NCI-H1436 (cell line): ENCODE data around the gene KCNK4.
A peak's percentile ranks its signal among the peaks of the same experiment; 100 is the strongest.
"Not testable (repeated sequence)": the region's sequence is repeated elsewhere in the genome, so short reads cannot be mapped to it uniquely, and the experiment has no call there.

Source experiments
- DNase-seq: peaks from one replicate; lab custom pipeline; 2025; lab: John Stamatoyannopoulos, UW

Gene KCNK4

DNA sequence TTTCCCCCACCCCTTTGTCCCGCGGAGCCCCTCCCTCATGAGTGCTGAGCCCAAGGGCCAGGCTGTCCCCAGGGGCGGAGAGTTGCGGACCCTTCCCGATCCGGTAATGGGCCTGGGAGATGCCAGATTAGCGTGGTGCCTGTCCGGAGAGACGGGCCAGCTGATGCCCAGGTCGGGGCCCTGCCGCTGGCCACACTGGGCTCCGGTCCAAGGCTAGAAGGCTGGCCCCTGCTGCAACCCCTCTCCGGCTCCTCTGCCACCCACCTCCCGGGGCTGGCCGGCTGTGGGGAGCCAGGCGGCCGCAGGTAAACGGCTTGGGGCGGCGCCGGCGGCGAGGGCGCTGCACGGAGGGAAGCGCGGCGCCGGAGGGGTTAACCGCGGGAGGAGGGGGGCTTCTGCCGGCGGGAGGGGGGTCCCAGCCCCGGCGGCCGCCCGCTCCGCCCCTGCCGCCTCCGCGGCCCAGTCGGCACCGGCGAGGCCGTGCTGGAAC, at the start of gene KCNK4:
TSS of gene KCNK4 (plus strand) at position 41 of the 490 bp plus-strand sequence. CDS start 1,717 bp downstream, outside the sequence.
- DNase-seq = no peak

DNA sequence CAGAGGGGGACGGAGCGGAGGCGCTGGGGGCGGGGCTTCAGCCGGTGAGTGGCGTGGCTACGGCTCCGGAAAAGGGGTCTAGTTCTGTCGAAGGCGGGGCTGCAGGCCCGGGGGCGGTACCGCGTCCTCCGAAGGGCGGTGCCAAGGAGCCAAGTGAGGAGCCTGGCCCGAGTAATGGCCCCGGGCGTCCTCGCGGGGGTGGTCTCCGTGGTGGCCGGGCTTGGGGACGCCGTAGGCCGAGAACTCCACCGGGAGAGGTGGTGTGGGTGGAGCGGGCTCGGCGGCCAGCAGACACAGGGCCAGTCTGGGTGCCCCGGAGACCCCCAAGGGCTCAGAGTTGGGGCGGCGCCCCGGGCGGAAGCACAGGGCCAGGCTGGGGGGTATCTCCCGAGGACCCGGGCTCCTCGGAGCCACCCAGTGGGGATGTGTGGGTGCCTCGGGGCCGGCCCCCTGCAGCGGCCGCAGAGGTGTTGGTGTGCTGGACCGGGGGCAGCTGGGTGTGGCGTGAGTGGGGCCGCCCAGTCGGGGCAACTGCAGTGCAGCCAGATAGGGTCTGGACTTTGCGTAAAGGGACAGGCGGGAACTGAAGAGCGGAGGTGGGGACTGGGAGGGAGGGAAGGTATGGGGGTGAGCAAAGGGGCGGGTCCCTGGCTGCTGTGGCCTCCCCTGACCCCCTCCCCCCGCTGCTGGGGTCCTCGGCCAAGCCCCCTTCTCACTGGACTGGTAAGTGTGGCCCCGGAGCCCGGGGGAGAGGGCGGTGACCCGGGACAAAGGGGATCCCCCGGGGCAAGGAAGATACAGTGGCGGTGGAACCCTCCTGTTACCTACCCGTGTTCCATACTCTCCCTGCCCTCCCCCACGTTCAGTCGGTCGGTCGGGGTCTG, 49.4 kb upstream of the KCNK4 start:
- DNase-seq = peak; percentile 97

DNA sequence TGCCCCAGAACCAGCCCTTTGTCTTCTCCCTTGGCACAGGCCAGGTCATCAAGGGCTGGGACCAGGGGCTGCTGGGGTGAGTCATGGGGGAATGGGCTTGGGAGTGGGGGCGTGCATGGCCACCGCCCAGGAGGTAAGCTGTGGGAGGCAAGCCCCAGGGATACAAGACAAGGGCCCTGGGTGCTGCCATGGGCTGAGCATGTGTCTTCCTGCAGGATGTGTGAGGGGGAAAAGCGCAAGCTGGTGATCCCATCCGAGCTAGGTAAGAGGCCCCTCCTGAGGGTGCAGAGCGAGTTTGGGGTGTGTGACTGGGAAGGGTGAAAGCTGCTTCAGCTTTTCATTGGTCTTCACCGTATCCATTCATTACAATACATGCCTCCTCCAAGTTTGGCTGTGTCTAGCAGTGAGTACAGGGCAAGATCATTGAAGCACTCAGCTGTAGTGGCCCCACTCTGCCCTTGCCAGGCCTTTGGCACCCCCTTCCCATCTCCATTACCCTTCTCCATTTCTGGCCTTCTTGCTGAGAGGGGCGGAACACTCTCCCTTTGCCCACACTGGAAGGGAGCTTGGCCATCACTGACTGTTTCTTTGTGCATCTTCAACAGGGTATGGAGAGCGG, 47.8 kb upstream of the KCNK4 start:
- DNase-seq = no peak

DNA sequence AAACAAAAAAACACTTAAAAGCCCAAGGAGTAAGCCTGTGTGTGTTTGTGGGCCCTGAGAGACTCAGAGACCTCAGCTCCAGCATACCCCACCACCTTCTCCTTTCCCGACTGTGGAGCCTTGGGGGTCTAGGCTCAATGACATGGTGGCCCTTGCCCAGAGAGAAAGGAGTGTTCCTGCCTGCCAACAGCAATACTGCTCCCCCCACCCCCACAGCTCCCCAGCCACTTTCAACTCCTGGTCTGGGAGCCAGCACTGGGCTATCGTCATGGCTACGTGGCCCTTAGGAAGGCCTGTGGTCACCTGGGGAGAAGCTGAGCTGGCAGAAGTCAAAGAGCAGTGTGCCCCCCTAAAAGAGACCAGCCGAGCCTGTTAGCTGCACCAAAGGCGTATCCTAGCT, 47.0 kb upstream of the KCNK4 start:
- DNase-seq = no peak

DNA sequence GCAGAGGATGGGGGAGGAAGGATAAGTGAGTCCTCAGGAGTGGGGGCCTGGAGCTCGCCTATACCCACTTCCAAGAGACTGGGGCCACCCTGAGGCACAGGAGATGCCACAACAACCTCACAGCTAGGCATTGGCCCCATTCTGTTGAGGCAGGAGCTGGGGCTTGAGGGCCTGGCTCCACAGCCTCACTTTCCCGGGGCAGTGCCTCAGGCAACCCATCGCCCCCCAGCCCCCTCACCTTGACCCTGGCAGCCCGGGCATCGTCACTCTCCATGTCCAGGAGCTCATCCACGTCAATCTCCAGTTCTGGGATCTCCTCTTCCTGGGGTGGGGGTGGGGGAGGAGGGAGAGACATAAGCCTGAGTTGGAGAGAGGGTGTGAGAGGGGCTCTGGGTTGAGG, 46.1 kb upstream of the KCNK4 start:
- DNase-seq = no peak

DNA sequence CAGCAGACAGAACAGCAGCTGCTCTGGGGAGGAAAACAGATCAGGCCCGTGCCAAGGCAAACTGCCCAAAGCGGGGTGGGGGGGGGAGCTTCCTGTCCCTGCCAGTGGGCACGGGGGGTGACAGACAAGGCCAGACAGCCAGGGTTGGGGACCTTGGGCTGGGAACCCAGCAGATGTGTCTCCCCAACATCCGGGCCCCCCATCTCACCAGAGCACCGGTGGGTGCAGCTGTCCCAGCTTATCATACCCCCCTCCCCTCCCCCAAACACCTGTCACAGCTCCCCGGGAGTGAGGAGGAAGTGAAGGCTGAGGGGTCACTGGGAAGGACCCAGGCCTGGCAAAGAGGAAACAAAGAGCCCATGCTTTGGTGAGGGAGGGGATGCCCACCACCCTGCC, 45.7 kb upstream of the KCNK4 start:
- no peak for DNase-seq

DNA sequence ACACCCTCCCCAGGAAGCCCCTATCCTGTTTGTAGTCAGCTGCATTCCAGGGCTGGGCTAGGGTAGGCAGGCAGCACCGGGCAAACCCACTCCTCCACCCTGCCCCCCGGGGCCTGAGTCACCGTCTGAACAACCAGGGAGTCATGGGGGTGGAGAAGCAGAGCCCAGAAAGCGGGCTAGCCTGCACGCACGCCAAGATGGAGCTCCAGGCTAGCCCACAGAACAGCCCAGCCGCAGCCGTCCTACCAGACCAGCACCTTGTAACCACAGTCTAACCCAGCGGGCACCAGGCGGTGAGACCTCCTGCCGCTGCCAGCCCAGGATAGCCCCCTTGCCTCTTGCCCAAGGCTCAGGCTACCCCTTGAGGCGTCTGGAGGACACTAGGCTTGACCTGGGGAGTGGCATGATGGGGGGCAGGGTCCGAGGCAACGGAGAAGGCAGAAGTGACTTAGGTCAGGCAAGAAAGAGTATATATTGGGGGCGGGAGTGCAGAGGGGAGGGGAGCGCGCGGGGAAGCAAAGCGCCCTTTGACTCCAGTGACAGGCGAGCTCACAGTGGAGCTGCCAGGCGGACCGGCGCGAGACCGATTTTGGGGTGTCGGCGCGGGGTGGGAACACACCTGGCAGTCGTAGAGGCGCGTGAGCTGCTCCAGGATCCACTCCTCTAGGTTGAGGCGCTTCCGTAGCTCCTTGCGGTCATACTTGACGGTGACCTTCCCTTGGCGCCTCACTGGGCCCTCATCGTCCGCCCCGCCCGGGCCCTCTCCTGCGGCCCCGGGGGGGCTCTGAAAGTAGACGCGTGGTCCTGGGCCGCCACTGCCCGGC, 45.1 kb upstream of the KCNK4 start:
- no peak for DNase-seq

DNA sequence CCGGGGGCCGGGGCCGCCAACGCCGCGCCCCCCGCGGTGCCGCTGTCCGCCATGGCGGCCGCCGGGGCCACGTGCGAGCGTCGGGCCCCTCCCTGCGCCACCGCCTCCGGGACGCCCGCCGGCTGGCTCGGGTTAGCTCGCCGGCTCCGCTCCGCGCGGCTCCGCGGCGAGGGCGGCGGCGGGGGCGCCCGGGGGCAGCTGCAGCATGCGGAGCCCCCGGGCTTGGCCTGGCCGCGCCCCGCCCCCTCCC, 44.6 kb upstream of the KCNK4 start:
- DNase-seq = not testable (repeated sequence)

DNA sequence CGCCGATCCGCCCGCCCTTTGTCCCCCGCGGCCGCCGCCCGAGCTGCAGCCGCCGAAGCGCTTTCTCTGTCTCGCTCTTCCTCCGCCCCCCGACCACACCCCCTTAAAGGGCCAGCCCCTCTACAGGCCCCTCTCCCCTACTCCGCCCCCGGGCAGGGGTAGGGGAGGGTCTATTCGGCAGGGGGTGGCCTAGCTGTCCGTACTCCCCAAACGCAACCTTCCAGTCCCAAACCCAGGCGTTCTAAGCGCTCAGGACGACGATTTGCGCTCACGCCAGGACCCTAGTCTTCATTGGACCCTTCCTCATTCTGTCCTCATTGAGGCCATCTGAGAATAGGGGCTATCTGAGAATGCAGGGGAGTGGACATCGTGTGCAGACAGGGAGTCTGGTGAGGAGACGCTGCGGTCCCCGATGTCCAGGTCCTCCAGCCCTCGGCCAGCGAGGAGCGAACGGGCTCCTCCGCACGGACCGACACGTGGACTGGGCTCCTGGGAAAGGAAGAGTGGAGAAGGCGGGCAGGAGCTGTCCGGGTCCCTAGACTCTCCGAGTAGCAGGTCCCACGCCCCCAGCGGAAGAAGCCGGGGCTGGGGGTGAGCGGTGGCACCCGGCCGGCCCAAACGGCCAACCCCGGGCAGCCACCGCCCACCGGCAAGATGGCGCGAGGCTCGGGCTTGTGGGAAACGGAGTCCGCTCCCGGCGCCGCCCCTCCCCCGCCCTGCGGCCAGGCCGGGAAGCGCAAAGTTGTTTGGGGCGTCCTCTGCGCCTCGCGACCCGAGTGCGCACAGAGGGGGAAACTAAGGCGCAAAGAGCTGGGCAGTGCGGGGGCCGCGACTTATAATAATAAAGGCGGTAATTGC, 44.0 kb upstream of the KCNK4 start, which contains the start of gene PPP1R14B:
TSS of gene PPP1R14B (minus strand) at position 73 of the 858 bp plus-strand sequence. CDS start 270 bp downstream, outside the sequence.
- DNase-seq = peak; percentile 73

DNA sequence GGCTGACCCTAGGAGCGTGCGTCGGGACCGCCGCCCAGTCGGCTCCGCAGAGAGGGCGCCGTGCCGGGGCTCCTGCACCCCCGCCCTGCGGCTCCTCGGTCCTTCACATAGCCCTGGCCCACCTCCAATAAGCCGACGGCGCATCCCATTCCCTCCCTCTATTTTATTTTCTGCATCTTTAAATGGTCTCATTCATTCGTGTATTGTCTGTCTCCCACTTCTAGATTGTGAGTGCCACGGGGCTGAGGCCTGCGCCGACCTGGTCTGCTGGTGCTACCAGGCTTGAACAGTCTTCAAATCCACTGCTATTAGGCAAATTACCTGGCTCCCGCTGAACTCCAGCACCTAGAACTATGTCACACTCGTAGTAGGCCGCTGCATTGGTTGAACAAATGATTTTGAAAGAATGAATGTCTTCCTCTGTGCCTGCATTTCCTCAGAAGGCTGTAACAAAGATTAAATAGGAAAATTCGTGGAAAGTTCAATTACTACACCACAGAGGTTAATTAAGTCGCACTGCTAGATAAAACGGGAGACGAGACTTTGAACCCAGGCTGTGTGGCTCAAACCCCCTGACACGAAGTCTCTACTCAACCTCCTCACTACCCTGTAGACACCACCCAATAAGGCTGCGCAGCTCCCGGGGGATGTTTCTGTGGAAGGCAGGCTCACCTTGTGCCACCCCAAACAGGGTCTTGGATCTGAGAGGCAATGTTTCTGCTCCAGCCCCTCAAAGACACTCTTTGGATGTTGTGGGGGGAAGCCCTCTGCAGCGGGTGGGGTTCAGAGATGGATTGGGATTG, 43.2 kb upstream of the KCNK4 start:
- no peak for DNase-seq

DNA sequence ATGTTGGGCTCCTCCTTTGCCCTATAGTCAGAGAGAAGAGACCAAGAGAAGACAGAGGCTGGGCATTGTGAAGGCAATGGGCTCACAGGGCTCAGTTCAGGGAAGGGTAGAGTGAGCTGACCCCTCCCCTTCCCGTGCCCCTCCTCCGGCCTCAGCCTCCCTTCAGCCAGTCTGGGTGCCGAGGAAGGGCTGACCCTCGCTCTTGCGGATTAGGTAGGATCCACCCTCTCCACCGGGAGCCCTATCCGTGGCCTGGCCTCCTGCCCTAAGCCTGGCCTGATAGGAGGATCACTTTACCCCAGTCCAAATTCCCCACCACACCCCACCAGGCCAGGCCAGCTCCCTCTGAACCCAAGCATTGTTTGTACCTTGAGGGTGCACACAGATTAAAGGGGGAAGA, 42.5 kb upstream of the KCNK4 start:
- no peak for DNase-seq

DNA sequence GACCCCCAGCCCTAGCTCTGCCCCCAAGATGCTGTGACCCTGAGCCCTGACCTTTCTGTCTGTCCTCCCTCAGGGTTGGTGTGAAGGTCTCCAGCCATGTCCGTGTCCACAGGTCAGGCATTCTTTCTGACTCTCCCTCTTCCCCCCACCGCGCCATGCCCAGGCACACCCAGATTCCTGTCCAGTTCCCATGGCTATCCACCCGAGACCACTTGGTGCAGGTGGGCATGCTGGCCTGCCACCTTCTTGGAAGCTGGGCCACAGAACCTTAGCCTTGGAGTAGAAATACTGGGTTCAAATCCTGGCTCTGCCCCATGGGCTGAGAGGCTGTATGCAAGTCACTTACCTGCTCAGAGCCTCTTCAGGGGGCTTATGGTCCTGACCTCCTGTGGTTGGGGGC, 42.1 kb upstream of the KCNK4 start:
- DNase-seq = no peak

DNA sequence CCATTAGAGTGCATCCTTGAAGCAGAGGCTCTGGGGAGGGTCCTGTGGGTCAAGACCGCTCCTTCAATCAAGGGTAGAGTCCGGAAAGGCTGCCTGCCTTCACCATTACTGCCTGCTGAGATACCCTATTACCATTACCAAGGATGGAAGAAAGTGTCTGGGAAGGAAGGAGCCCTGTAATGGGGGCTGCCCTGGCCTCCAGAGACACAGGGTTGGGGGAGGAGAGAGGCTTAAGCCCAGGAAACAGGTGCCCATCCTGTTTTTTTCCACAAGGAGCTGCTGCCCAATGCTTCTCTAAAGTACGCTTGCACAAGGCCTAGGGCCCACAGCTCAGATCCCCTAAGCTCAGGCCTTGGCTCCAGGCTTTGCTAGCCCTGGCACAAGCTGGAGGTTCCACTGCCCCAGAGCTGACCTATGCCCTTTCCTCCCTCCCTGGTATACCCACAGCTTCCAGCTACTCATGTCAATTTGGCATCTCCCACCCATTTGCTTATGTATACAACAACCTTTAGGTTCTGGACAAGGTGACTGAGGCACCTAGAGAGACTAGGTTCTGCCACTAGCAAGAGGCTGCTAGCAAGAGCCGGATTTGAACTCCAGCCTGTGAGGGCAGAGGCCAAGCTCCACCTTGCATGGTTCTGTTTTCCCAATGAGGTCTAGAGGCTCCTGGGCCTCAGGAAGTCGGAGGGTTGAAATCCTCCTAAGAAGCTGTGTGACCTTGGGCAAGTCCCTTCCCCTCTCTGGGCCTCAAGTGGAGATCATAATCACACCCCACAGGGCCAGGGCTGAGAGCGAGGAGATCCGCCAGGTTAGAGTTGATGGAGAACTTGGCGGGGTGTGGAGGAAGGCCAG, 41.3 kb upstream of the KCNK4 start:
- no peak for DNase-seq

DNA sequence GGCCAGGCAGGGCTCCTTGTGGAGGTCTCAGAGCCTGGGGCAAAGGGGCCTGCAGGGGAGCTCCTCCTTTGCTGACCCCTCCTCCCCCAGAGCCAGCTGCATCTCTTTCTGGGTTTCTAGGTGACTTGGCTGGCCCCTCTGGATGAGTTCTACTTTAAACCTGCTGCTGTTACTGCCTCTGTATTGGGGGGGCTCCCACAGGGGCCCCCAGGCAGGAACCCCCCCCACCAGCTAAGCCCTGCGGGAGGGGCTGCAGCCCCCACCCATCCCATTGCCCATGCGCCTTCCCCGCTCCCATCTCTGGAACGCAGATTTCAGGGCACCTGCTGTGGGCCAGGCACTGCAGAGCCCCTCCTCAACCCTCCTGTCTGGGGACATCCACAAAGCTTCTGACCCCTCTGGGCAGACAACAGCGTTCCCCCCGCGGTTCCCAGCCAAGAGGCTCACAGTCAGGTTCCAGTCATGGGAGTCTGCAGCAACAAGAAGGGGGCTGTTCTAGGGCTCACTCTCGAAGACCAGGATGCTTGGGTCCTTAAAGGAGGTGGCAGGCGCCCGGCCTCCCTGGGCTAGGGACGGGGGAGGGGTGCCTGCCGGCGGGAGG, 40.6 kb upstream of the KCNK4 start:
- DNase-seq = no peak

DNA sequence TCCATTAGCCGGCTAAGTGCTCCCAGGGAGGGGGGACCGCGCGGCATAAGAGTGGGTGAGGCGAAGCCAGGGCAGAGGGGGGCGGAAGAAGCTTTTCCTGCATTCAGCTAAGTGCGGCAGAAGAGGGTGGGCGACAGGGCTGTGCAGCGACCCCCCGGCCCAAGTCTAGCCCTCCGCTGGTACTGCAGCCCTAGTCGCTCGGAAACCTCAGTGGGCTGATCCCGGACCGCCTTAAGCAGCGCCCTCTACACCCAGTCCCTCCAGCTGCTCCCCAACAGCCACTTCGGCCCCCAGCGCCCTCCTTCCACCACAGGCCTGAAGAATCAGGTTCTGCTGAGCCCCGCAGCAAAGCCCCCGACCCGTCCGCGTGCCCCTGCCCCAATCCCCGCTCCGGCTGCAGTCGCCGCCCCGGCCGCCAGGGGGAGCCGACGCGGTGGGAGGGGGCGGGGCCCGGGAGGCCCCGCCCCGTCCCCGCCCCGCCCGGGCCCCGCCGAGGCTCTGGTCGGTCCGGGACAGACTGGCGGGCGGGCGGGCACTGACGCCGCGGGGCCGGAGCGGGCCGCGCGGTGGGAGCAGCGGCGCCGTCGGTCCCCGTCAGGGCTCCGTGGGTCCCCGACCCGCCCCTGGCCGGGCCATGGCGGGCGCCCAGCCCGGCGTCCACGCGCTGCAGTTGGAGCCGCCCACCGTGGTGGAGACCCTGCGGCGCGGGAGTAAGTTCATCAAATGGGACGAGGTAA, 39.9 kb upstream of the KCNK4 start, which contains the start of gene PLCB3:
TSS of gene PLCB3 (plus strand) at position 515 of the 737 bp plus-strand sequence. CDS start at position 635, 120 bp downstream.
- peak; percentile 25 for DNase-seq

DNA sequence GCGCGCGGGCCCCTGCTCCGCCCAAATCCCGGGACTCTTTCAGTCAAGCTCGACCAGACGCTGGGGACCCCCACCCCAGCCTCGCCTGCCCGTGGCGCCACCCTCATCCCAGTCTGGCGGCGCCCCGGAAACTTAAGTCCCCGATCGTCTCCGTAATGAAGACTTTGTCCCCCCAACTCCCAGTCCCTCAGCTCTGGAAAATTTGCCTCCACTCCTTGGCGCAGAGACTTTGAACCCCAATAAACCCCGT, 39.4 kb upstream of the KCNK4 start:
- DNase-seq = no peak

DNA sequence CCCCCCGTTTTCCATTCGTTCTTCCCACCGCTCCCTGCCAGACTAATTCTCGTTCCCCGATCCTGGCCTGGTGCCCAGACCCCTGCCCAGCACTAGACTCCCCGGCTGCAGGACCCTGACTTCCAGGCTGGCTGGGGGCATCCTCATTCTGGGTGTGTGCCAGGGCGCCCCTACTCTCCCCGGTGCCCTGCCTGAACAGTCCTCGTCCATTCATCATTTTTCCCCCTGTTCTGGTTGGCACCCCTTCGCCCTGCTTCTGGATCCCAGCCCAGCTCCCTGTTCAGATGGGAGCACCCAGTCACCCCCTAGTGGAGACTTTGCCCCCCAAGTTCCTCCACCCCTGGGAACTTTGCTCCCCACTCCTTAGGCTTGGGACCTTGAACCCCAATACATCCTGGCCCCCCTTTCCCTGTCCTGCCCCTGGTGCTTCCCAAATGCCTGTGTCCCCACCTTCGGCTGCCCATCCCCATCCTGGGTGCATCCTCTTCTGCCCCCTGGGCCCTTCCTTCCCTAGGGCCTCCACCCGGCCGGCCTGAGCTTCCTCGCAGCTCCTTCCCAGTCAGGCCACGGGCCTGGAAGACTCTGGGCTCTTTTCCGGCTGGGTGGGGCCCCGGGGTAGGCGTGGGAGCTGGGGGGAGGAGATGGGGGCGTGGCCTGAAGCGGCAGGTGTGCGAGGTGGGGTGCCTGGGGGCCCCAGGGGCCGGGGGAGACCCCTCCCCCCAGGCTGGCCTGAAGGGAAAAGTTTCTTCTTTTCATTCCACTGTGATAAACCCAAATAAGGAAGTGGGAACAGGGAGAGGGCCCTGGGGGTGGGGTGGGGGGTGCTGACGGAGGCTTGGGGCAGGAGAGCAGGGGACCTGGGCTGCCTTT, 38.9 kb upstream of the KCNK4 start:
- DNase-seq = no peak

DNA sequence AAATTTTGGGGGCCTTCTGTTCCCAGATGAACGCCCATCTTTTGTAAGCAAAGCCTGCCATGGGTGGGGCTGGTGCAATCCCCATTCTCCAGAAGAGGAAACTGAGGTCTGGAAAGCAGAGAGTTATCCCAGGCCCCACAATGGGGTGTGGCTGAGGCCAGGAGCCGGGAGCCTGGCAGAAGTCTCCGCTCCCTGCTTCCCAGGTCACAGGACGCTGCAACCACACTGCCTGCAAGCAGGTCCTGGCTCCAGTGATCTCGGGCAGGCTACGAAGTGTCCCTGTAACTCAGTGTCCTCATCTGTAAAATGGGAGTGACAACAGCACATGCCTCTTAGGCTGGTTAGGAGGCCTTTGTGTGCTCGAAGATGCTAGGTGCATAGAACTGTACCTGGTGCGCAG, 38.1 kb upstream of the KCNK4 start:
- no peak for DNase-seq
